Uterus (tissue), 2 donors: ENCODE results near the gene SAP130.

ENCODE experiments used
- POLR2A ChIP-seq, 2 donors: fragments of 450-650 bp; IDR thresholded peaks; one replicate each; pipeline ENCODE4 v1.6.1; 2016; ENCODE audit warnings: antibody characterized with exemption in 2 of 2, mild to moderate bottlenecking in 1 of 2, moderate library complexity in 1 of 2
- TF ChIP-seq, protein P1 (sequence below), 4 experiments: fragments of 200-600 bp in 2 of 4; fragments of 450-650 bp in 2 of 4; sonication (generic) in 2 of 4; IDR thresholded peaks; one replicate each; pipeline ENCODE4 v1.5.1; 2016 to 2019; ENCODE audit warnings: antibody characterized with exemption in 4 of 4, mild to moderate bottlenecking in 2 of 4, moderate library complexity in 1 of 4

- TF ChIP-seq, protein P1, sequence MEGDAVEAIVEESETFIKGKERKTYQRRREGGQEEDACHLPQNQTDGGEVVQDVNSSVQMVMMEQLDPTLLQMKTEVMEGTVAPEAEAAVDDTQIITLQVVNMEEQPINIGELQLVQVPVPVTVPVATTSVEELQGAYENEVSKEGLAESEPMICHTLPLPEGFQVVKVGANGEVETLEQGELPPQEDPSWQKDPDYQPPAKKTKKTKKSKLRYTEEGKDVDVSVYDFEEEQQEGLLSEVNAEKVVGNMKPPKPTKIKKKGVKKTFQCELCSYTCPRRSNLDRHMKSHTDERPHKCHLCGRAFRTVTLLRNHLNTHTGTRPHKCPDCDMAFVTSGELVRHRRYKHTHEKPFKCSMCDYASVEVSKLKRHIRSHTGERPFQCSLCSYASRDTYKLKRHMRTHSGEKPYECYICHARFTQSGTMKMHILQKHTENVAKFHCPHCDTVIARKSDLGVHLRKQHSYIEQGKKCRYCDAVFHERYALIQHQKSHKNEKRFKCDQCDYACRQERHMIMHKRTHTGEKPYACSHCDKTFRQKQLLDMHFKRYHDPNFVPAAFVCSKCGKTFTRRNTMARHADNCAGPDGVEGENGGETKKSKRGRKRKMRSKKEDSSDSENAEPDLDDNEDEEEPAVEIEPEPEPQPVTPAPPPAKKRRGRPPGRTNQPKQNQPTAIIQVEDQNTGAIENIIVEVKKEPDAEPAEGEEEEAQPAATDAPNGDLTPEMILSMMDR (IDR thresholded peaks at IDR 0.05), result no peak
- no peak for TF ChIP-seq POLR2A (IDR thresholded peaks at IDR 0.05)
Measured at GRCh38 chr2:127910415-127910814, 117.4 kb downstream of the SAP130 start.
